Subcutaneous abdominal adipose tissue (tissue), 5 donors: Measurements from ENCODE around the gene RET.

ENCODE experiments used
- H3K27ac ChIP-seq: one replicate; pipeline ENCODE4 v1.7.0; 2013; ENCODE audit warnings: low read depth, mild to moderate bottlenecking, inconsistent platforms, low read length, moderate library complexity
- H3K27me3 ChIP-seq, 5 donors: one replicate each; pipeline ENCODE4 v1.7.0; 2013; ENCODE audit warnings: low read length in 5 of 5, inconsistent platforms in 1 of 5; ENCODE audit not compliant: control insufficient read depth in 5 of 5, insufficient read depth in 4 of 5
- H3K36me3 ChIP-seq, 5 donors: one replicate each; pipeline ENCODE4 v1.7.0; 2013; ENCODE audit warnings: low read length in 5 of 5; ENCODE audit not compliant: control insufficient read depth in 5 of 5, insufficient read depth in 5 of 5
- H3K4me1 ChIP-seq, 5 donors: one replicate each; pipeline ENCODE4 v1.7.0; 2013; ENCODE audit warnings: low read length in 5 of 5, mild to moderate bottlenecking in 3 of 5, moderate library complexity in 1 of 5; ENCODE audit not compliant: control insufficient read depth in 5 of 5, insufficient read depth in 5 of 5
- H3K4me3 ChIP-seq, 5 donors: one replicate each; pipeline ENCODE4 v1.7.0; 2013; ENCODE audit warnings: low read length in 5 of 5, low read depth in 1 of 5
- H3K9ac ChIP-seq, 5 donors: one replicate each; pipeline ENCODE4 v1.7.0; 2013; ENCODE audit warnings: low read length in 5 of 5, mild to moderate bottlenecking in 4 of 5, moderate library complexity in 3 of 5
- H3K9me3 ChIP-seq, 5 donors: one replicate each; pipeline ENCODE4 v1.7.0; 2013; ENCODE audit warnings: low read length in 5 of 5; ENCODE audit not compliant: control insufficient read depth in 5 of 5
- donor health status: healthy.
- donor health status: healthy.
- donor health status: healthy.
- donor health status: healthy.
- donor health status: healthy.

The RET gene

DNA sequence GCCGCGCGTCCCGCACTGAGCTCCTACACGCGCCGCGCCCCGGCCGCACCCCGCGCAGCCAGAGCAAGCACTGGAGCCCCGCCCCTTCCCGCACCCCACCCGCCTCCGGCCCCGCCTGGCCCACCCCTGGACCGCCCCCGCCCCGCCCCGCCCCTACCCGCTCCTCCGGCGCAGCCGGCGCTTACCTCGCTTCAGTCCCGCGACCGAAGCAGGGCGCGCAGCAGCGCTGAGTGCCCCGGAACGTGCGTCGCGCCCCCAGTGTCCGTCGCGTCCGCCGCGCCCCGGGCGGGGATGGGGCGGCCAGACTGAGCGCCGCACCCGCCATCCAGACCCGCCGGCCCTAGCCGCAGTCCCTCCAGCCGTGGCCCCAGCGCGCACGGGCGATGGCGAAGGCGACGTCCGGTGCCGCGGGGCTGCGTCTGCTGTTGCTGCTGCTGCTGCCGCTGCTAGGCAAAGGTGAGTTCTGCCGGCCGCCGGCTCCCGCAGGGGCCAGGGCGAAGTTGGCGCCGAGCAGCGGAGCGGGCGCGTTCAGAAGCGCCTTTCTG is at the start of gene RET:
RET (plus strand) TSS at position 194 of the 545 bp plus-strand sequence; CDS start at position 384, 190 bp downstream.
- Histone ChIP-seq H3K4me3 (peak within 1 kb of the TSS in 4 of 5 donors; percentile 51 to 63 (median 56)), H3K27me3 (peaks cover 8 to 60% (median 53%) of the 10 kb centered on the region in 5 donors), H3K27ac (no peak within 1 kb of the TSS), H3K9ac (no peak within 1 kb of the TSS), H3K36me3 (no peaks in the 10 kb centered on the region), H3K4me1 (peaks cover 0 to 33% (median 19%) of the 10 kb centered on the region in 5 donors), H3K9me3 (no peaks in the 10 kb centered on the region)

DNA sequence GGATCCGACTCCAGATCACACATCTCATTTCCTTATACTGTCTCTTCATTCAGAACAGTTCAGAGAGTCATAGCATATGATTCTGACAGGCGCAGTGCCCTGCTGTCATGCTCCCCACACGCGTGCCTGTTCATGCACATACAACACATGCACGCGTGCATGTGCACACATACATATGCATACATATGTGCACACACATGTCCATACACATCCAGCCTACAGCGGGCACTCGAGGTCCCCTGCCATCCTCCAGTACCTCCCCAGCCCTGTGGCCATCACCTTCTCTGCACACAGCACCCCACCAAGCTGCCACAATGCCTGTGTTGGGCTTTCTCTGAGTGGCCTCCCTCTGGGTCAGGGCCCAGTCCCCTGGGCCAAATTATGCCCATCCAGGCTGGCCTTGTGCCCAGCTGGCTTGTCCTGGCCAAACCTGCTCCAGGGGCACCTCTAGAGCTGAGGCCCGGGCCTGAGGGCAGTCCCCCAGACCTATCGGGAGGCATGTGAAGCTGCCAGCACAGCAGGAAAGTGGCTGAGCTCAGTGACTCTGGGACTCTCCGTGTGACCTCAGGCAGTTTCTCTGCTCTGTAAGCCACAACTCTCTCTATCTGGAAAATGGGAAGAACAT is 49.4 kb upstream of the RET start:
- Histone ChIP-seq H3K36me3 (no peaks in the 10 kb centered on the region), H3K4me1 (no peaks in the 10 kb centered on the region)

DNA sequence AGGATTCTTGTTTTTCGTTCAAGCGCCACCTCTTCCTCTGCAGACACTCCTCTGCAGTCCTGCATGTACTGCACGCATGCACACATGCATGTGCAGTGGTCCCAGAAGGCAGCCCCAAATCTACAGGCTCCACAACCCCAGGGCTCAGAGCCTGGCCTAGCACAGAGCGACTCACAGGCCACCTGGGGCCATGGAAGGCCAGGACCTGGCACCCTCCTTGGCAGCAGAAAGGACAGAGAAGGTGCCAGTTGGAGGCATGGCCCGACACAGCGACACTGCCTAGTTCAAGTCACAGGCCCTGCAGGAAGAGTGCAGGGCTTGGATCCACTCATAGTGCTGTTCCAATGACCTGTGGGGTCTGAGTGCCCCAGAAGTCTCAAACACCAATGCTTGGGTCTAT is 48.7 kb upstream of the RET start:
- no peak overlapping the region for H3K27ac ChIP-seq
- peaks cover 2 to 16% (median 11%) of the 10 kb centered on the region in 5 donors for H3K9me3 ChIP-seq
- H3K4me1 ChIP-seq = no peaks in the 10 kb centered on the region
- no peak overlapping the region for H3K4me3 ChIP-seq
- no peaks in the 10 kb centered on the region for H3K36me3 ChIP-seq
- peaks cover 3 to 22% (median 14%) of the 10 kb centered on the region in 5 donors for H3K27me3 ChIP-seq
- H3K9ac ChIP-seq = no peak overlapping the region

More for the DNA sequence above, 49.4 kb upstream of the RET start:
- no peak overlapping the region for H3K9ac ChIP-seq
- H3K9me3 ChIP-seq = peaks cover 0 to 9% (median 7%) of the 10 kb centered on the region in 5 donors
- H3K4me3 ChIP-seq = no peak overlapping the region
- no peak overlapping the region for H3K27ac ChIP-seq
- peaks cover 3 to 22% (median 14%) of the 10 kb centered on the region in 5 donors for H3K27me3 ChIP-seq

DNA sequence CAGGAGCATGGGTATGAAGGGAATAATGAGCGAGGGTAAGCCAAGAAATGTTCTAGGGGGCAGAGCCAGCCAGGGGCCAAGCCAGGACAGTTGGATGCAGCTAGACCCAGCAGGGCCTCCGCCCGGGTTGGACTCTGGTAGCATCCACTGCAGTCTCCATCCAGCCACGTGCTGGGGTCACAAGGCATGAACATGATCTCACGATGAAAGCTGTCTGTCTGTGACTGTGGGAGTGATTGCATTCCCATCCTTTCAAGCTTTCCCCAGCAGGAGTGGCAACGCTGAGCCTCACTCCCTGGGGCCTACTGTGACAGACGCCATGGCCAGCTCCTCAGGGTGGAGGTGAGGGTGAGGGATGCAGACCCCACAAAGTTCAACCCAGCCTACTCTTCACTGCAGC is 47.8 kb upstream of the RET start:
- H3K9ac ChIP-seq = no peak overlapping the region
- no peak overlapping the region for H3K27ac ChIP-seq
- H3K4me1 ChIP-seq = no peaks in the 10 kb centered on the region
- H3K36me3 ChIP-seq = no peaks in the 10 kb centered on the region
- no peak overlapping the region for H3K4me3 ChIP-seq
- H3K27me3 ChIP-seq = peaks cover 3 to 22% (median 14%) of the 10 kb centered on the region in 5 donors
- H3K9me3 ChIP-seq = peaks cover 2 to 19% (median 15%) of the 10 kb centered on the region in 5 donors

DNA sequence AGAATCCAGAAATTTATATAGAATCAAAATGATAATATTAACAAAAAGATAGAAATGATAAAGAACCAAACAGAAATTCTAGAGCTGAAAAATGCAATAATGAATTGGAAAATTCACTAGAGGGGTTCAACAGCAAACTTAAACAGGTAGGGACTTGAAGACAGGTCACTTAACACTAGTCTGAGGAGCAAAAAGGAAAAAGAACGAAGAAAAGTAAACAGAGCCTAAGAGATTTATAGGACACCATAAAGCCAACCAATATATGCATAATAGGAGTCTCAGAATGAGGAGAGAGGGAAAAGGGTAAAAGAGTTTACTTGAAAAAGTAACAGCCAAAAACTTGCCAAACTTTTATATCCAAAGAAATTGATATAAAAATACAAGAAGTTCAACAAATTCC is 44.3 kb upstream of the RET start:
- Histone ChIP-seq H3K9ac (no peak overlapping the region), H3K9me3 (peaks cover 2 to 19% (median 15%) of the 10 kb centered on the region in 5 donors), H3K4me1 (no peaks in the 10 kb centered on the region), H3K27me3 (peaks cover 0 to 4% (median 0%) of the 10 kb centered on the region in 5 donors), H3K4me3 (no peak overlapping the region), H3K36me3 (no peaks in the 10 kb centered on the region), H3K27ac (no peak overlapping the region)

DNA sequence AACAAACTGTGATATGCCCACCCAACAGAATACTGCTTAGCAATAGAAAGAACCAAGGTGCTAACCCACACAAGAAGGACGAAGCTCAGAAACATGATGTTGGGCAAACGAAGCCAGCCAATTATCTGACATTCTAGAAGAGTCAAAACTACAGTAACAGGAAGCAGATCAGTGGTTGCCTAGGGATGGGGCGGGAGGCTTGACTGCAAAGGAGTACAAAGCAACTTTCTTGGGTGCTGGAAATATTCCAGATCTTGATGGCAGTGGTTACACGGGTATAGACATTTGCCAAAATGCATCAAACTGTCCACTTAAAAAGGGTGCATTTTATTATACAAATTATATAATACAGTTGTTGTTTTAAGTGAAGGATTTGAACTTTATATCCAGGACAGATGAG is 41.1 kb upstream of the RET start:
- H3K9me3 ChIP-seq = peaks cover 2 to 19% (median 15%) of the 10 kb centered on the region in 5 donors
- H3K9ac ChIP-seq = no peak overlapping the region
- H3K36me3 ChIP-seq = no peaks in the 10 kb centered on the region
- H3K27ac ChIP-seq = no peak overlapping the region
- H3K4me3 ChIP-seq = no peak overlapping the region
- H3K4me1 ChIP-seq = no peaks in the 10 kb centered on the region
- H3K27me3 ChIP-seq = no peaks in the 10 kb centered on the region

DNA sequence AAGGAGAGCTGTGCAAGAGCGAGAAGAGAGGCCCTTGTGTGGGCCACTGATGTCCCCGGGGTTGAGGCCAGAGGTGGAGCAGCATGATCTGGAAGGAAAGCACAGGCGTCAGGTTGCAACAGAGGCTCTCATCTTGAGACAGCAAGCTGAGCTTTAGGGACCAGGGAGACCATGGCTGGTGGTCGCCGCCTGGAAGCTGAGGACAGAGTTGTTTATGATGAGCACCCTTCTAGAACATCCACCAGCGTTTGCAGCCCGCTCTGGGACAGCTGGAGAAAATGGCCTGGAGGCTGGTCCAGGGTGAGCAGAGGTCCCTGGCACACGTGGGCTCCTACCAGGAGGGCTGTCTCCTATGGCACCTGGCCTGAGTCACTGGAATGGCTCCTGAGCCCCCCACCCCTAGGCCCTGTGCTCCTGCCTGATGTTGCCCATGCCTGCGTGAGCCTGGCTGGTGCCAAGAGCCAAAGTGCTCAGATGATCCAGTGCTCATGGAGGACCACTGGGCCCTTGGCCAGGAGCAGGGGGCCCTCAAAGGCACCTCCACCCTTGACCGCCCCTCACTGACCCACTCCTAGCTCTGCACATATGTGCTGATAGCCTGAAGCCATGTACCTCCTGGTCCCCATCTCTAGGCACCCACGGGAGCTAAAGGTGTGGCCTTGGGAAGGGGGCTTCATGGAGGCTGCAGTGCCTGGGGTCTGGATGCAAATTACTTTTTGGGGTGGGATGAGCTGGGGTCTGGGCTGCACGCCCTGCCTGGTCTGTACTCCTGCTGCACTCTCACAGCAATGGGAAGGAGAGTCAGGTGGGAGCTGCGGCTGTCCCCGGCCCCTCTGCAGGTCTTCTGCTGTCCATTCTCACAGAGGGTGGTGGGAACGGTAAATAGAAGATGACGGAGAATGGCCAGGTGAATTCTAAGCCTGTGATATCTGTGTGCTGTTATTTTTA is 40.1 kb upstream of the RET start:
- Histone ChIP-seq H3K27me3 (peaks cover 0 to 2% (median 0%) of the 10 kb centered on the region in 5 donors), H3K9me3 (peaks cover 2 to 19% (median 15%) of the 10 kb centered on the region in 5 donors), H3K9ac (no peak overlapping the region), H3K4me3 (no peak overlapping the region), H3K27ac (no peak overlapping the region), H3K4me1 (no peaks in the 10 kb centered on the region), H3K36me3 (no peaks in the 10 kb centered on the region)

DNA sequence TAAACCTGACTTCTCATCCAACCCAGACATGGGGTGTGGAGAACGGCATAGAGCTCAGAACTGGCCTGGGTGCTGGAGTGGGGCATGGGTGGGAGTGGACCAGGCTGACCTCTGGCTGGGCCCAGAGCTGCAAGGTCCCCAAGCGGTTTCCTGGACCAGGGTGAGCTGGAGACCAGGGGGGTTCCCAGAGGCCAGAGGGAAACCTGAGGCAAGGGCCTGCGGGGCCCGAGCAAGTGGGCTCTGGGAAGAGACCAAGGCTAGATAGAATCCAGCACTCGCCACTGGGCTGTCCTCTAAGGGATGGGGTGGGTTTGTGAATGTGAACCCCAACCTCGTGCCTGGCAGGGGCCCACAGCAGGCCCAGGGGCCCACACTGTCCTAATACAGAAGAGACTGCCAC is 39.4 kb upstream of the RET start:
- no peak overlapping the region for H3K27ac ChIP-seq
- H3K4me3 ChIP-seq = no peak overlapping the region
- H3K9ac ChIP-seq = no peak overlapping the region

DNA sequence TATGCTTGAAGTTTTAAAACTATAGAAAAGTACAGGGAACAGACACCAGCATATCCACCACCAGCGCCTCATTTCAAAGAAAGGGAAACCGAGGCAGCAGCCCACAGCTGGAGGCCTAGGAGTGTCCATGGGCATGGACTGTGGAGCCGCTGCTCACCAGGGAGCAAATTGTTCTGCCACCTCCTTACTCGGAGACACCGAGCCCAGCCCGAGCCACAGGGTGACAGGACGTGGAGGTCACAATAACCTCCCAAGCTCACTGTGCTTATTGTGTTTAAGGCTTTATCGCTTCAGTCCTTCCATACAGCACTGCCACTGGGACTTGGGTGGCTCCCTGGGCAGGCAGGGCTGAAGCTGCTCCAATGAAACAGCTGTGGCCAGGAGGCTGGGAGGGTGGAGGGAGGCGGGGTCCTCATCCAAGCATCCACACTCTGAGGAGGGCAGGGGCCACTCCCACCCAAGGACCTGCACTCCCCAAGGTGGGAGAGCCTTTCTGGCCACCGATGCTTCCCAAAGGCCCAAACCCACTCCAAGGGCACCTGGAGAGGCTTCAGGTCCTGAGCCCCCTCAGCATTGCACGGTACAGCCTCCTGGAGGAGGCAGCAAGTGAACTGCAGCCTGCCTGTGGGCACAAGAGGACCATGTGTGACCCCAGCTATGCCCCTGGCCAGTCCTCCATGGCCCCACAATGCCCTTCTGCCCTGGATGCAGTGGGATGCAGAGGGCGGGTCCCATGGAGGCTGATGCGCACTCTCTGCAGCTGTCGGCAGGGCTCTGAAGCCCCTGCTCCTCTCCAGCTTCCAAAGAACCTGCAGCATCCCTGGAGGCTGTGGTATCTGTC is 38.7 kb upstream of the RET start:
- H3K9me3 ChIP-seq = peaks cover 0 to 5% (median 3%) of the 10 kb centered on the region in 5 donors
- no peak overlapping the region for H3K4me3 ChIP-seq
- H3K27ac ChIP-seq = no peak overlapping the region
- no peaks in the 10 kb centered on the region for H3K4me1 ChIP-seq
- H3K27me3 ChIP-seq = peaks cover 0 to 2% (median 0%) of the 10 kb centered on the region in 5 donors
- H3K9ac ChIP-seq = no peak overlapping the region
- no peaks in the 10 kb centered on the region for H3K36me3 ChIP-seq

More for the DNA sequence above, 39.4 kb upstream of the RET start:
- peaks cover 0 to 2% (median 0%) of the 10 kb centered on the region in 5 donors for H3K27me3 ChIP-seq
- H3K36me3 ChIP-seq = no peaks in the 10 kb centered on the region
- peaks cover 2 to 12% (median 8%) of the 10 kb centered on the region in 5 donors for H3K9me3 ChIP-seq
- no peaks in the 10 kb centered on the region for H3K4me1 ChIP-seq
